Hepatic stellate cell (primary cell): Measurements from ENCODE around the gene ESYT2.

Experiments
- DNase-seq: peaks from one replicate; pipeline ENCODE4 v3.0.0; 2011; ENCODE audit warnings: low spot score

ESYT2 gene

GRCh38 chr7:158825628-158826289 is 3.5 kb downstream of the ESYT2 start:
- no peak for DNase-seq

- DNase-seq, result no peak
Measured at GRCh38 chr7:158824028-158824427, 5.3 kb downstream of the ESYT2 start.

- no peak for DNase-seq
Measured at GRCh38 chr7:158821171-158822031, 7.9 kb downstream of the ESYT2 start.

- no peak for DNase-seq
Measured at GRCh38 chr7:158820656-158821055, 8.7 kb downstream of the ESYT2 start.

- DNase-seq, result no peak
Measured at GRCh38 chr7:158819571-158820203, 9.6 kb downstream of the ESYT2 start.

- peak; percentile 94 for DNase-seq
Measured at GRCh38 chr7:158818325-158819213, 10.7 kb downstream of the ESYT2 start.

GRCh38 chr7:158816995-158817394 is 12.3 kb downstream of the ESYT2 start:
- DNase-seq, result no peak

GRCh38 chr7:158816271-158816670 is 13.0 kb downstream of the ESYT2 start:
- DNase-seq, result no peak

- DNase-seq, result no peak
Measured at GRCh38 chr7:158815800-158816128, 13.5 kb downstream of the ESYT2 start.

GRCh38 chr7:158815083-158815799 is 14.1 kb downstream of the ESYT2 start:
- no peak for DNase-seq

- no peak for DNase-seq
Measured at GRCh38 chr7:158814637-158815036, 14.7 kb downstream of the ESYT2 start.

GRCh38 chr7:158812684-158813083 is 16.6 kb downstream of the ESYT2 start:
- DNase-seq, result no peak

GRCh38 chr7:158811894-158812293 is 17.4 kb downstream of the ESYT2 start:
- DNase-seq, result no peak

GRCh38 chr7:158811461-158811860 is 17.8 kb downstream of the ESYT2 start:
- DNase-seq, result no peak

- DNase-seq, result no peak
Measured at GRCh38 chr7:158810846-158811245, 18.5 kb downstream of the ESYT2 start.

- no peak for DNase-seq
Measured at GRCh38 chr7:158809596-158809995, 19.7 kb downstream of the ESYT2 start.

- DNase-seq, result no peak
Measured at GRCh38 chr7:158808126-158808525, 21.2 kb downstream of the ESYT2 start.

GRCh38 chr7:158805937-158806336 is 23.4 kb downstream of the ESYT2 start:
- DNase-seq, result no peak

- no peak for DNase-seq
Measured at GRCh38 chr7:158805414-158805813, 23.9 kb downstream of the ESYT2 start.

- DNase-seq, result no peak
Measured at GRCh38 chr7:158804335-158804734, 25.0 kb downstream of the ESYT2 start.

GRCh38 chr7:158803367-158803969 is 25.8 kb downstream of the ESYT2 start:
- no peak for DNase-seq
